ENCODE data around the gene PF4V1. TPM values are rescaled to one million over a fixed set of nuclear protein-coding genes. Genes with fewer than 3 reads are reported as not detected.

The PF4V1 gene
- total RNA-seq, 2 experiments from 2014 or later = not detected

DNA sequence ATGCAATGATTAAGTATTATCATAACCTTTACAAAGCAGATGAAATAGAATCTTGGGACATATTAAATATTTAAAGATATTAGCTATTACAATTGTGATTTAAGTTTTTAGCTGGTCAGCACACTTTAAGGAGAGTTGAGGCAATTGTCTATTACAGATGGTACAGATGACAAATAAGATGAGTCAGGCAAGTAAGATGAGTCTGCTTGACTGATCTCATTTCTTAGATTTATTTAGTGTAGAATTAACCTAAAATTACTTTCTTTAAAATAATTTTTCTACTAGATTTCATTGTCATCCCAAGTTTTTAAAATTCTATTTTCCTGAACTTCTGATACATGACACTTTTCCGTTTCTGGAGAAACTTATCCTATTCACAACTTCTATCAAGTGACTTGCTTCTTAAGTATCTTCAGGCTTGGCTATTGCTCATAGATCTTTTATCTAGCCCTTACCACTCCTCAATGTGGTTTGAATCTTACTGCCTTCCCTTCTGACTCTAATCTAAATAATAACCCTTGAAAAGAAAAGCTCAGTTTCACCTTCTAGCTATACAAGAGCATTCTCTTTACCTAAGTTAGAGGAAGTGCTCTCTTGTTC, 49.0 kb downstream of the PF4V1 start:
- ChIA-PET POLR2A (interaction anchor here (0.6 to 0.7 kb wide), 2 partner anchors 626 to 839 kb away, joined by 3 read pairs; no protein-coding TSS in a partner anchor), CTCF (ENCODE audit: unreplicated experiment) (interaction anchor here (1.2 kb wide), 1 partner anchor 8 kb away, joined by 4 read pairs; no protein-coding TSS in a partner anchor)
- no peak overlapping the region for H2AFZ ChIP-seq (ENCODE audit: low read length)
- intact Hi-C loops (cut with micrococcal nuclease; ENCODE audit: unreplicated experiment) = no loop called here
- no peak overlapping the region for H3K27ac ChIP-seq (ENCODE audit: low read depth, low read length, poor library complexity, severe bottlenecking)
- no peaks in the 10 kb centered on the region for H3K79me2 ChIP-seq (ENCODE audit: insufficient read depth, low read depth, low read length)
- DNase-seq (ENCODE audit: low spot score) = no peak
- no peaks in the 10 kb centered on the region for H3K36me3 ChIP-seq (ENCODE audit: insufficient read depth, low read length)
- no peaks in the 10 kb centered on the region for H3K9me3 ChIP-seq (ENCODE audit: low read length)
- TF ChIP-seq, protein P1, sequence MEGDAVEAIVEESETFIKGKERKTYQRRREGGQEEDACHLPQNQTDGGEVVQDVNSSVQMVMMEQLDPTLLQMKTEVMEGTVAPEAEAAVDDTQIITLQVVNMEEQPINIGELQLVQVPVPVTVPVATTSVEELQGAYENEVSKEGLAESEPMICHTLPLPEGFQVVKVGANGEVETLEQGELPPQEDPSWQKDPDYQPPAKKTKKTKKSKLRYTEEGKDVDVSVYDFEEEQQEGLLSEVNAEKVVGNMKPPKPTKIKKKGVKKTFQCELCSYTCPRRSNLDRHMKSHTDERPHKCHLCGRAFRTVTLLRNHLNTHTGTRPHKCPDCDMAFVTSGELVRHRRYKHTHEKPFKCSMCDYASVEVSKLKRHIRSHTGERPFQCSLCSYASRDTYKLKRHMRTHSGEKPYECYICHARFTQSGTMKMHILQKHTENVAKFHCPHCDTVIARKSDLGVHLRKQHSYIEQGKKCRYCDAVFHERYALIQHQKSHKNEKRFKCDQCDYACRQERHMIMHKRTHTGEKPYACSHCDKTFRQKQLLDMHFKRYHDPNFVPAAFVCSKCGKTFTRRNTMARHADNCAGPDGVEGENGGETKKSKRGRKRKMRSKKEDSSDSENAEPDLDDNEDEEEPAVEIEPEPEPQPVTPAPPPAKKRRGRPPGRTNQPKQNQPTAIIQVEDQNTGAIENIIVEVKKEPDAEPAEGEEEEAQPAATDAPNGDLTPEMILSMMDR (conservative IDR thresholded peaks at IDR 0.05; ENCODE audit: low read length) = no peak
- TF ChIP-seq EZH2phosphoT487 (IDR thresholded peaks at IDR 0.05; ENCODE audit: borderline replicate concordance, low read depth, low read length) = no peak
- H3K4me3 ChIP-seq (ENCODE audit: low read depth, low read length, poor library complexity, severe bottlenecking) = no peak overlapping the region
- no peaks in the 10 kb centered on the region for H4K20me1 ChIP-seq (ENCODE audit: insufficient read depth, low read length)
- H3K9me2 ChIP-seq (ENCODE audit: insufficient read depth, low read length) = no peaks in the 10 kb centered on the region
- no peak overlapping the region for H3K4me2 ChIP-seq (ENCODE audit: low read length)
- H3K4me1 ChIP-seq (ENCODE audit: insufficient read depth, low read length, poor library complexity, severe bottlenecking) = no peaks in the 10 kb centered on the region
- no TSS peak for BruUV-seq (replicated peaks)

DNA sequence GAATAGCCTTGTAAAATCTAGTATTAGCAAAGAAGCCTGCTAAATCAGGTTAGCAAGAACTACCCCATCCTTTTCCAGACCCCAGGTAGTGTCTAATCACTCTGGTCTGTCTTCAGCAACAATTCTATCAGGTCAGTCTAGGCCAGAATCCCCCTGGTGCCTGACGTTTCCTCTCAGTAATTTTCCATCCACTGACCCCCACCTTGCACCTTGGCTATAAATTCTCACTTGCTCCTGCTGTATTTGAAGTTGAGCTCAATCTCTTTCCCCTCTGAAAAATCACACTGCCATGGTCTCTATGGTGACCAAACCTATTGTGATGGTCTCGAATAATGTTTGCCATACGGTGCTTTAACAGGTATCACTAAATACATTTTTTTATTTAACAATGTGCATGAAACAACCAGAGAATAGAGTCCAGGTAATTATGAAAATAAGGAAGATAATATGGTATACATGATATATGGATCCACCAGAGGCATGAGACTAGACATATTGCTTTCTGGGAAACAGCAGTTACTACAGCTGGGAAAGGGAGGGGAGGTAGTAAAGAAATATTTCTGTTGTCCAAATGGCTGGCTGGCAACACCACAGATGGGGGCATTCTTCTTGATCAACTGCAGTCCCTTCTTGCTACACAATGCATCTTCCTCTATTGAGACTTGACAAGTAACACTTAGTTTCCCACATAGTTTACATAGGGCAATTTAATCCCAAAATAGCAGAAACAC, 49.9 kb downstream of the PF4V1 start:
- Histone ChIP-seq H3K27ac (ENCODE audit: low read depth, low read length, poor library complexity, severe bottlenecking) (no peak overlapping the region), H2AFZ (ENCODE audit: low read length) (no peak overlapping the region), H3K4me2 (ENCODE audit: low read length) (no peak overlapping the region), H3K36me3 (ENCODE audit: insufficient read depth, low read length) (no peaks in the 10 kb centered on the region), H3K9me3 (ENCODE audit: low read length) (no peaks in the 10 kb centered on the region), H3K9me2 (ENCODE audit: insufficient read depth, low read length) (no peaks in the 10 kb centered on the region), H4K20me1 (ENCODE audit: insufficient read depth, low read length) (no peaks in the 10 kb centered on the region), H3K4me3 (ENCODE audit: low read depth, low read length, poor library complexity, severe bottlenecking) (no peak overlapping the region), H3K79me2 (ENCODE audit: insufficient read depth, low read depth, low read length) (no peaks in the 10 kb centered on the region), H3K4me1 (ENCODE audit: insufficient read depth, low read length, poor library complexity, severe bottlenecking) (no peaks in the 10 kb centered on the region)
- intact Hi-C loops (cut with micrococcal nuclease; ENCODE audit: unreplicated experiment) = no loop called here
- ChIA-PET CTCF (ENCODE audit: unreplicated experiment) (interaction anchor here (1.2 kb wide), 1 partner anchor 7 kb away, joined by 4 read pairs; no protein-coding TSS in a partner anchor), POLR2A (no interaction called here)
- TF ChIP-seq, protein P1 (conservative IDR thresholded peaks at IDR 0.05; ENCODE audit: low read length) = no peak
- TF ChIP-seq EZH2phosphoT487 (IDR thresholded peaks at IDR 0.05; ENCODE audit: borderline replicate concordance, low read depth, low read length) = no peak
- no TSS peak for BruUV-seq (replicated peaks)
- DNase-seq (ENCODE audit: low spot score) = no peak

Other genes with a start within 250 kb of the PF4V1 start
- 32.5 and 48.3 TPM in 2 replicates for gene RASSF6, start 232.9 kb upstream of the PF4V1 start, total RNA-seq (2014; rRNA removed; shearing (Covaris generic))
- gene RASSF6, start 232.9 kb upstream of the PF4V1 start, total RNA-seq (2022) = 62.2 and 86.6 TPM in 2 replicates
- gene CXCL8, start 112.7 kb upstream of the PF4V1 start, total RNA-seq (2014; rRNA removed; shearing (Covaris generic)) = not detected in 2 replicates
- not detected in 2 replicates for gene CXCL8, start 112.7 kb upstream of the PF4V1 start, total RNA-seq (2022)
- not detected in 2 replicates for gene CXCL6, start 16.6 kb upstream of the PF4V1 start, total RNA-seq (2014; rRNA removed; shearing (Covaris generic))
- gene CXCL6, start 16.6 kb upstream of the PF4V1 start, total RNA-seq (2022) = not detected in 2 replicates
- gene CXCL1, start 16.1 kb downstream of the PF4V1 start, total RNA-seq (2014; rRNA removed; shearing (Covaris generic)) = not detected in 2 replicates
- gene CXCL1, start 16.1 kb downstream of the PF4V1 start, total RNA-seq (2022) = not detected in 2 replicates
- gene PF4, start 128.7 kb downstream of the PF4V1 start, total RNA-seq (2014; rRNA removed; shearing (Covaris generic)) = not detected in 2 replicates
- gene PF4, start 128.7 kb downstream of the PF4V1 start, total RNA-seq (2022) = not detected in 2 replicates
- gene PPBP, start 134.9 kb downstream of the PF4V1 start, total RNA-seq (2014; rRNA removed; shearing (Covaris generic)) = not detected in 2 replicates
- gene PPBP, start 134.9 kb downstream of the PF4V1 start, total RNA-seq (2022) = not detected in 2 replicates
- gene CXCL5, start 145.4 kb downstream of the PF4V1 start, total RNA-seq (2014; rRNA removed; shearing (Covaris generic)) = not detected in 2 replicates
- gene CXCL5, start 145.4 kb downstream of the PF4V1 start, total RNA-seq (2022) = not detected in 2 replicates
- not detected in 2 replicates for gene CXCL3, start 185.4 kb downstream of the PF4V1 start, total RNA-seq (2014; rRNA removed; shearing (Covaris generic))
- gene CXCL3, start 185.4 kb downstream of the PF4V1 start, total RNA-seq (2022) = not detected in 2 replicates
- not detected in 2 replicates for gene CXCL2, start 245.9 kb downstream of the PF4V1 start, total RNA-seq (2014; rRNA removed; shearing (Covaris generic))
- gene CXCL2, start 245.9 kb downstream of the PF4V1 start, total RNA-seq (2022) = not detected in 2 replicates

Data from OCI-LY7 (cell line).